HepG2 (cell line): ENCODE data around the gene B3GALT6. TPM values are rescaled to one million over a fixed set of nuclear protein-coding genes. Genes with fewer than 3 reads are reported as not detected.

Experiments used
- AGO1 ChIP-seq: fragments of 200-400 bp; formaldehyde crosslinking; IDR thresholded peaks from 2 replicates; pipeline ENCODE4 v1.6.1; 2017; ENCODE audit warnings: mild to moderate bottlenecking, low read depth, low read length, moderate library complexity; ENCODE audit not compliant: poor library complexity, severe bottlenecking
- GTF3A ChIP-seq: sonication (generic); formaldehyde crosslinking; conservative IDR thresholded peaks from 2 replicates; pipeline ENCODE4 v1.4.0; 2020; ENCODE audit warnings: mild to moderate bottlenecking, missing genetic modification reagents
- HIVEP1 ChIP-seq: sonication (generic); formaldehyde crosslinking; IDR thresholded peaks from 2 replicates; pipeline ENCODE4 v1.4.0; 2020; ENCODE audit warnings: mild to moderate bottlenecking, missing genetic modification reagents
- HNF4G ChIP-seq, 2 experiments: sonication (generic) in 1 of 2; formaldehyde crosslinking in 1 of 2; IDR thresholded peaks; 2 replicates each; pipeline versions ENCODE4 v1.4.0 to v1.6.1; 2011 to 2020; ENCODE audit warnings: borderline replicate concordance in 2 of 2, low read depth in 2 of 2, mild to moderate bottlenecking in 2 of 2, low read length in 1 of 2, missing genetic modification reagents in 1 of 2, moderate library complexity in 1 of 2
- SALL2 ChIP-seq: sonication (generic); formaldehyde crosslinking; IDR thresholded peaks from 2 replicates; pipeline ENCODE4 v1.8.1; 2023; ENCODE audit warnings: mild to moderate bottlenecking, missing genetic modification reagents, inconsistent platforms
- SRY ChIP-seq: sonication (generic); formaldehyde crosslinking; IDR thresholded peaks from 2 replicates; pipeline ENCODE4 v1.8.0; 2022; ENCODE audit warnings: mild to moderate bottlenecking, missing genetic modification reagents
- ZBTB7A ChIP-seq: sonication (generic); formaldehyde crosslinking; IDR thresholded peaks from 2 replicates; pipeline ENCODE4 v1.8.0; 2022; ENCODE audit warnings: mild to moderate bottlenecking, missing genetic modification reagents
- ZNF138 ChIP-seq: sonication (generic); formaldehyde crosslinking; IDR thresholded peaks from 2 replicates; pipeline ENCODE4 v1.5.0; 2020; ENCODE audit warnings: mild to moderate bottlenecking, low read depth, missing genetic modification reagents
- ZNF605 ChIP-seq: sonication (generic); formaldehyde crosslinking; IDR thresholded peaks from 2 replicates; pipeline ENCODE4 v1.8.0; 2022; ENCODE audit warnings: mild to moderate bottlenecking, missing genetic modification reagents
- polyA plus RNA-seq, 8 experiments: library from polyadenylated mRNA; depleted of rRNA in 3 of 8; stranded (reverse) in 7 of 8; unstranded in 1 of 8; fragments of >200 nt; fragmentation: Illumina TruSeq in 4 of 8; extraction: Trizol in 4 of 8; gene quantifications; 2 replicates each; pipeline versions ENCODE4 v1.2.1 to v1.2.3, GENCODE V29; 2011 to 2016; ENCODE audit warnings: low read depth in 4 of 8, missing spikeins in 1 of 8, mixed read lengths in 1 of 8; ENCODE audit not compliant: insufficient read depth in 1 of 8
- total RNA-seq, 5 experiments: library from RNA; depleted of rRNA; stranded (reverse); fragments of >200 nt; fragmentation: Illumina TruSeq; extraction: Trizol; gene quantifications; 2 replicates each; pipeline ENCODE4 v1.2.3, GENCODE V29; 2016; ENCODE audit warnings: low read depth in 1 of 5
- TF ChIP-seq, protein P1 (sequence below): sonication (generic); formaldehyde crosslinking; IDR thresholded peaks from 2 replicates; pipeline ENCODE4 v1.5.1; 2020; ENCODE audit warnings: mild to moderate bottlenecking, missing genetic modification reagents
- TF ChIP-seq, protein P2 (sequence below): sonication (generic); formaldehyde crosslinking; IDR thresholded peaks from 2 replicates; pipeline ENCODE4 v1.8.1; 2023; ENCODE audit warnings: mild to moderate bottlenecking, inconsistent platforms, moderate library complexity, missing genetic modification reagents, borderline replicate concordance
- TF ChIP-seq, protein P3 (sequence below): sonication (generic); formaldehyde crosslinking; IDR thresholded peaks from 2 replicates; pipeline ENCODE4 v1.4.0; 2020; ENCODE audit warnings: mild to moderate bottlenecking, missing genetic modification reagents
- TF ChIP-seq, protein P4 (sequence below), 2 experiments: fragments of 450-650 bp in 1 of 2; sonication (generic) in 1 of 2; formaldehyde crosslinking in 1 of 2; IDR thresholded peaks; 2 replicates each; pipeline versions ENCODE4 v1.6.1 to v1.8.0; 2016 to 2022; ENCODE audit warnings: antibody characterized with exemption in 1 of 2, mild to moderate bottlenecking in 1 of 2, missing genetic modification reagents in 1 of 2

B3GALT6 gene
- total and polyA plus RNA-seq, 2 of the 13 experiments (the other 11 are each of a cell fraction or from before 2014, with no cell fraction given), result 3.9 to 14.2 TPM

DNA sequence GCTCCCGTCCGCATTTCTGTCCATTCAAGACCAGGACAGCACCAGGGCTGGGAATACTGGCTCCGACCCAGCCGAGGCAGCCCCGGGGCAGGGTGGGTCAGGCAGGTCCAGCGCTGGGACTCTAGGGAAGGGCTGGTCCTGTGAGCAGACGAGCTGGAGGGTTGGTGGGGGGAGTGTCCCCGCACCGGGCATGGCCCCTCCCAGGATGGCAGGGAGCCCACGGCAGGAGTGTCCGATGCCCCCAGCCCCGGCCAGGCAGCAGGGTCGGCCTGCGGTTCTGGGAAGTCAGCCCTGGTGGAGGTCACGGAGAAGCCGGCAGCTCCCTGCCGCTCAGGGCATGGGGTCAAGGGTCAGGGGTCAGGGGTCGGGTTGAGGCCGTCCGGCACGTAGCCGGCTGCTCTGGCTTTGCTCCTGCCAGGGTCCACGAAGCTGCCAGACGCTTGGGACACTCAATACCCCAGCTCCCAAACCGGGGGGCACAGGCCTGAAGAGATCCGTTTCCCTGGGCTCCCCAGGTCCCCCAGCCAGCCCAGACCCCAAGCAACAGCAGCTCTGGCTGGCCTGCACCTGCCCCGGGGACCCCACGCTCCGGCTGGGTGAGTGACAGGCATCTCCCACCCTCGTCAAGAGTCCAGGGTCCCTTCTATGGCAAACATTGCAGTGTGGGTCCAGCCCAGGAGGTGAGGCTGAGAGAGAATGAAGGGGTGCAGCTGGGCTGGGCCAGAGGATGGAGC, 7.7 kb downstream of the B3GALT6 start (continued):
- TF ChIP-seq, protein P1, sequence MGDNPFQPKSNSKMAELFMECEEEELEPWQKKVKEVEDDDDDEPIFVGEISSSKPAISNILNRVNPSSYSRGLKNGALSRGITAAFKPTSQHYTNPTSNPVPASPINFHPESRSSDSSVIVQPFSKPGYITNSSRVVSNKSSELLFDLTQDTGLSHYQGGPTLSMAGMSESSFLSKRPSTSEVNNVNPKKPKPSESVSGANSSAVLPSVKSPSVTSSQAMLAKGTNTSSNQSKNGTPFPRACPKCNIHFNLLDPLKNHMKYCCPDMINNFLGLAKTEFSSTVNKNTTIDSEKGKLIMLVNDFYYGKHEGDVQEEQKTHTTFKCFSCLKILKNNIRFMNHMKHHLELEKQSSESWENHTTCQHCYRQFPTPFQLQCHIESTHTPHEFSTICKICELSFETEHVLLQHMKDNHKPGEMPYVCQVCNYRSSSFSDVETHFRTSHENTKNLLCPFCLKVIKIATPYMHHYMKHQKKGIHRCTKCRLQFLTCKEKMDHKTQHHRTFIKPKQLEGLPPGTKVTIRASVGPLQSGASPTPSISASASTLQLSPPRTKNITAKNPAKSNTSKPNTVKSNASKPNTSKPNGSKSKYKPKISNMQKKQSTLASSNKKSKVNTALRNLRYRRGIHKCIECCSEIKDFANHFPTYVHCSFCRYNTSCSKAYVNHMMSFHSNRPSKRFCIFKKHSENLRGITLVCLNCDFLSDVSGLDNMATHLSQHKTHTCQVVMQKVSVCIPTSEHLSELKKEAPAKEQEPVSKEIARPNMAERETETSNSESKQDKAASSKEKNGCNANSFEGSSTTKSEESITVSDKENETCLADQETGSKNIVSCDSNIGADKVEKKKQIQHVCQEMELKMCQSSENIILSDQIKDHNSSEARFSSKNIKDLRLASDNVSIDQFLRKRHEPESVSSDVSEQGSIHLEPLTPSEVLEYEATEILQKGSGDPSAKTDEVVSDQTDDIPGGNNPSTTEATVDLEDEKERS (CRISPR knock-in tag), result peak; percentile 46; the same call in 1 of the 2 replicates
- no peak for TF ChIP-seq GTF3A
- peak; percentile 60; the same call in 1 of the 2 replicates for TF ChIP-seq HIVEP1 (CRISPR knock-in tag)
- no peak for TF ChIP-seq ZNF138 (CRISPR knock-in tag)
- no peak for TF ChIP-seq SALL2 (CRISPR knock-in tag)
- no peak for TF ChIP-seq AGO1
- TF ChIP-seq, protein P2, sequence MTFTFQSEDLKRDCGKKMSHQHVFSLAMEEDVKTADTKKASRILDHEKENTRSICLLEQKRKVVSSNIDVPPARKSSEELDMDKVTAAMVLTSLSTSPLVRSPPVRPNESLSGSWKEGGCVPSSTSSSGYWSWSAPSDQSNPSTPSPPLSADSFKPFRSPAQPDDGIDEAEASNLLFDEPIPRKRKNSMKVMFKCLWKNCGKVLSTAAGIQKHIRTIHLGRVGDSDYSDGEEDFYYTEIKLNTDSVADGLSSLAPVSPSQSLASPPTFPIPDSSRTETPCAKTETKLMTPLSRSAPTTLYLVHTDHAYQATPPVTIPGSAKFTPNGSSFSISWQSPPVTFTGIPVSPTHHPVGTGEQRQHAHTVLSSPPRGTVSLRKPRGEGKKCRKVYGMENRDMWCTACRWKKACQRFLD (CRISPR knock-in tag), result no peak
- TF ChIP-seq, protein P3, sequence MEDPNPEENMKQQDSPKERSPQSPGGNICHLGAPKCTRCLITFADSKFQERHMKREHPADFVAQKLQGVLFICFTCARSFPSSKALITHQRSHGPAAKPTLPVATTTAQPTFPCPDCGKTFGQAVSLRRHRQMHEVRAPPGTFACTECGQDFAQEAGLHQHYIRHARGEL, result no peak
- TF ChIP-seq HNF4G (IDR thresholded peaks at IDR 0.05; ENCODE audit: borderline replicate concordance, low read depth, low read length), result peak; percentile 4; the same call in 1 of the 2 replicates
- TF ChIP-seq HNF4G (CRISPR knock-in tag; IDR thresholded peaks at IDR 0.05; ENCODE audit: borderline replicate concordance, low read depth), result no peak; the same call in 1 of the 2 replicates
- TF ChIP-seq ZBTB7A, result peak; percentile 35; the same call in 1 of the 2 replicates
- peak; percentile 65; the same call in 1 of the 2 replicates for TF ChIP-seq SRY
- TF ChIP-seq, protein P4, sequence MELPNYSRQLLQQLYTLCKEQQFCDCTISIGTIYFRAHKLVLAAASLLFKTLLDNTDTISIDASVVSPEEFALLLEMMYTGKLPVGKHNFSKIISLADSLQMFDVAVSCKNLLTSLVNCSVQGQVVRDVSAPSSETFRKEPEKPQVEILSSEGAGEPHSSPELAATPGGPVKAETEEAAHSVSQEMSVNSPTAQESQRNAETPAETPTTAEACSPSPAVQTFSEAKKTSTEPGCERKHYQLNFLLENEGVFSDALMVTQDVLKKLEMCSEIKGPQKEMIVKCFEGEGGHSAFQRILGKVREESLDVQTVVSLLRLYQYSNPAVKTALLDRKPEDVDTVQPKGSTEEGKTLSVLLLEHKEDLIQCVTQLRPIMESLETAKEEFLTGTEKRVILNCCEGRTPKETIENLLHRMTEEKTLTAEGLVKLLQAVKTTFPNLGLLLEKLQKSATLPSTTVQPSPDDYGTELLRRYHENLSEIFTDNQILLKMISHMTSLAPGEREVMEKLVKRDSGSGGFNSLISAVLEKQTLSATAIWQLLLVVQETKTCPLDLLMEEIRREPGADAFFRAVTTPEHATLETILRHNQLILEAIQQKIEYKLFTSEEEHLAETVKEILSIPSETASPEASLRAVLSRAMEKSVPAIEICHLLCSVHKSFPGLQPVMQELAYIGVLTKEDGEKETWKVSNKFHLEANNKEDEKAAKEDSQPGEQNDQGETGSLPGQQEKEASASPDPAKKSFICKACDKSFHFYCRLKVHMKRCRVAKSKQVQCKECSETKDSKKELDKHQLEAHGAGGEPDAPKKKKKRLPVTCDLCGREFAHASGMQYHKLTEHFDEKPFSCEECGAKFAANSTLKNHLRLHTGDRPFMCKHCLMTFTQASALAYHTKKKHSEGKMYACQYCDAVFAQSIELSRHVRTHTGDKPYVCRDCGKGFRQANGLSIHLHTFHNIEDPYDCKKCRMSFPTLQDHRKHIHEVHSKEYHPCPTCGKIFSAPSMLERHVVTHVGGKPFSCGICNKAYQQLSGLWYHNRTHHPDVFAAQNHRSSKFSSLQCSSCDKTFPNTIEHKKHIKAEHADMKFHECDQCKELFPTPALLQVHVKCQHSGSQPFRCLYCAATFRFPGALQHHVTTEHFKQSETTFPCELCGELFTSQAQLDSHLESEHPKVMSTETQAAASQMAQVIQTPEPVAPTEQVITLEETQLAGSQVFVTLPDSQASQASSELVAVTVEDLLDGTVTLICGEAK (IDR thresholded peaks at IDR 0.05), result no peak
- TF ChIP-seq, protein P4 (CRISPR knock-in tag; IDR thresholded peaks at IDR 0.05), result peak; percentile 52; the same call in 1 of the 2 replicates
- TF ChIP-seq ZNF605, result peak; percentile 69; the same call in 1 of the 2 replicates
